Hepatocyte (in vitro differentiated cells): ENCODE results near the gene ELAVL3.

Experiments used
- CTCF ChIP-seq: fragments of 200-600 bp; sonication (generic); IDR thresholded peaks from 2 replicates; pipeline ENCODE4 v1.5.1; 2016; ENCODE audit warnings: antibody characterized with exemption, mild to moderate bottlenecking; ENCODE audit not compliant: poor library complexity
- EZH2 ChIP-seq: fragments of 200-600 bp; sonication (generic); IDR thresholded peaks from 2 replicates; pipeline ENCODE4 v1.6.1; 2016; ENCODE audit warnings: antibody characterized with exemption, mild to moderate bottlenecking, borderline replicate concordance

- TF ChIP-seq CTCF (no peak), EZH2 (no peak)
Observed at GRCh38 chr19:11444059-11444458, 36.8 kb downstream of the ELAVL3 start.
